Activated naive CD4-positive, alpha-beta T cell treated with anti-CD3 and anti-CD28 coated beads, Interleukin-2, amount 10 ng/mL, durations not matched to agents 5 hours and 36 hours (primary cell): ENCODE results near the gene MEIS3. TPM values are rescaled to one million over a fixed set of nuclear protein-coding genes. Genes with fewer than 3 reads are reported as not detected.

ENCODE experiments used
- total RNA-seq, 2 experiments: library from RNA; stranded (reverse); gene quantifications; one replicate each; pipeline ENCODE4 v1.2.3, GENCODE V29; 2021

The MEIS3 gene
- not detected for total RNA-seq

GRCh38 chr19:47419030-47419783, at the start of gene MEIS3:
Gene MEIS3, minus strand, starts transcription at chr19:47419527. Its CDS starts 446 bp downstream, at chr19:47419081.

Other genes starting within 250 kb of the MEIS3 start
- gene BBC3, start 188.3 kb downstream of the MEIS3 start, total RNA-seq = 10 to 100 TPM; 22.1 to 22.5 TPM
- gene CCDC9, start 163.0 kb downstream of the MEIS3 start, total RNA-seq = 10 to 100 TPM; 26.2 to 29.0 TPM
- gene INAFM1, start 144.6 kb downstream of the MEIS3 start, total RNA-seq = 10 to 100 TPM in 1 of 2 experiments, 1 to 10 TPM in 1; 9.9 to 11.8 TPM
- 1 to 10 TPM in 1 of 2 experiments, not detected in 1; 1.2 TPM for gene C5AR1, start 109.7 kb downstream of the MEIS3 start, total RNA-seq
- 1 to 10 TPM in 1 of 2 experiments, under 1 TPM in 1; 0.84 to 1.0 TPM for gene C5AR2, start 87.4 kb downstream of the MEIS3 start, total RNA-seq
- gene DHX34, start 70.2 kb downstream of the MEIS3 start, total RNA-seq = 10 to 100 TPM; 11.8 to 11.9 TPM
- gene SLC8A2, start 52.4 kb upstream of the MEIS3 start, total RNA-seq = not detected
- 10 to 100 TPM in 1 of 2 experiments, 1 to 10 TPM in 1; 9.5 to 10.8 TPM for gene KPTN, start 64.7 kb upstream of the MEIS3 start, total RNA-seq
- gene NAPA, start 95.5 kb upstream of the MEIS3 start, total RNA-seq = 10 to 100 TPM; 83.1 to 93.3 TPM
- under 1 TPM; 0.30 to 0.34 TPM for gene ZNF541, start 153.6 kb upstream of the MEIS3 start, total RNA-seq
- gene BICRA, start 189.6 kb upstream of the MEIS3 start, total RNA-seq = 10 to 100 TPM; 21.0 to 24.4 TPM